Ectodermal cell (in vitro differentiated cells): ENCODE measurements around the gene TOR1A.
"Not testable (repeated sequence)": the region's sequence is repeated elsewhere in the genome, so short reads cannot be mapped to it uniquely, and the experiment has no call there.

Experiments used
- H3K27ac ChIP-seq: 2 replicates; pipeline ENCODE4 v1.7.0; 2013; ENCODE audit warnings: mild to moderate bottlenecking, low read depth, low read length; ENCODE audit not compliant: insufficient read depth, poor library complexity, severe bottlenecking
- H3K27me3 ChIP-seq: 2 replicates; pipeline ENCODE4 v1.7.0; 2013; ENCODE audit warnings: mild to moderate bottlenecking, low read length; ENCODE audit not compliant: insufficient read depth, control insufficient read depth, poor library complexity, severe bottlenecking
- H3K36me3 ChIP-seq: one replicate; pipeline ENCODE4 v1.7.0; 2013; ENCODE audit warnings: low read length; ENCODE audit not compliant: control insufficient read depth, insufficient read depth
- H3K4me1 ChIP-seq: one replicate; pipeline ENCODE4 v1.7.0; 2013; ENCODE audit warnings: low read length; ENCODE audit not compliant: control insufficient read depth, insufficient read depth
- H3K4me3 ChIP-seq: 2 replicates; pipeline ENCODE4 v1.7.0; 2013; ENCODE audit warnings: low read depth, low read length, control low read depth; ENCODE audit not compliant: insufficient read depth
- H3K9me3 ChIP-seq: 2 replicates; pipeline ENCODE4 v1.7.0; 2013; ENCODE audit warnings: mild to moderate bottlenecking, low read length, moderate library complexity; ENCODE audit not compliant: control insufficient read depth
- WGBS, 2 experiments: methylation state at CpG; one replicate each; pipeline ENCODE4 v1.1.7; 2013; ENCODE audit warnings: missing lambda C conversion rate in 2 of 2; 5-methylcytosine and 5-hydroxymethylcytosine counted together

Gene TOR1A

DNA sequence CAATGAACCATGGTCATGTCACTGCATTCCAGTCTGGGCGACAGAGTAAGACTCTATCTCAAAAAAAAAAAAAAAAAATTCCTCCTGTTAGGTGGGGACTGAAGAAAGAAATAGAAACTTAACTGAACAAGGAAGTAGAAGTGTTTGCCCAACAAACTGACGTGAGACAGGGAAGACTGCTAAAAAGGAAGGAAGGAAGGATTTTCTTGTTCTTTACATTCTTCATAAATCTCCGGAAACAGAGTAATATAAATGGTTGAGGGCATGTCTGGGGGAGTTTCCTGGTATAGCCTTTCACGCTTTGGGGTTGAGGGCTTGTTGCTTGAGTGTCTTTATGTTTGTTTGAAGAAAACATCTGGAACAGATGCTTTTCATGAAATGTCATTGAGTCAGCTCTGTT is 17.9 kb downstream of the TOR1A start:
- no peaks in the 10 kb centered on the region for H3K27me3 ChIP-seq
- 81 to 83% methylated on average over 3 to 4 of the region's 4 CpGs for WGBS, 2 experiments
- peaks cover 3% of the 10 kb centered on the region for H3K36me3 ChIP-seq
- no peak overlapping the region for H3K4me3 ChIP-seq
- H3K4me1 ChIP-seq: peaks cover 7% of the 10 kb centered on the region
- H3K9me3 ChIP-seq: no peaks in the 10 kb centered on the region
- H3K27ac ChIP-seq: no peak overlapping the region

DNA sequence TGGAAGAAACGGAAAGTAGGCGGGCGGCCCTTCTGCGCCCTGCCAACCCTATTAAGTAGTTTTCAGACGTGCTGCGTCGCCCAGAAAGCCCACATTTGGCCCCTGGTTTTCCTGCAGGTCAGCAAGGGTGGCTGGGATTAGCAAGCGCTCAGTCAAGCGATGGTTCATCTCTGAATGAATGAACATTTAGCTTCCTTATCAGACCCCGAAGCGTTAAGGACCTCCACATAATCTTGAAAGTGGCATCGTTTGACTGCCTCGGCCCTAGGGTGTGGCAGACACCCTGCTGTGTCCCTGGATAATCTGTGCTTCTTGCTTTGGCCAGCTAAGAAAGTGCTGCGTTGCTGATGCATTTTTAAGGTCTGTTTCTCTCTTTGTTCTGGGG is 20.3 kb downstream of the TOR1A start:
- 3 to 4% methylated on average over 14 of the region's 14 CpGs for WGBS, 2 experiments
- Histone ChIP-seq H3K36me3 (no peaks in the 10 kb centered on the region), H3K4me3 (peak overlapping the region; percentile 58), H3K27me3 (no peaks in the 10 kb centered on the region), H3K9me3 (no peaks in the 10 kb centered on the region), H3K27ac (no peak overlapping the region), H3K4me1 (peaks cover 7% of the 10 kb centered on the region)

DNA sequence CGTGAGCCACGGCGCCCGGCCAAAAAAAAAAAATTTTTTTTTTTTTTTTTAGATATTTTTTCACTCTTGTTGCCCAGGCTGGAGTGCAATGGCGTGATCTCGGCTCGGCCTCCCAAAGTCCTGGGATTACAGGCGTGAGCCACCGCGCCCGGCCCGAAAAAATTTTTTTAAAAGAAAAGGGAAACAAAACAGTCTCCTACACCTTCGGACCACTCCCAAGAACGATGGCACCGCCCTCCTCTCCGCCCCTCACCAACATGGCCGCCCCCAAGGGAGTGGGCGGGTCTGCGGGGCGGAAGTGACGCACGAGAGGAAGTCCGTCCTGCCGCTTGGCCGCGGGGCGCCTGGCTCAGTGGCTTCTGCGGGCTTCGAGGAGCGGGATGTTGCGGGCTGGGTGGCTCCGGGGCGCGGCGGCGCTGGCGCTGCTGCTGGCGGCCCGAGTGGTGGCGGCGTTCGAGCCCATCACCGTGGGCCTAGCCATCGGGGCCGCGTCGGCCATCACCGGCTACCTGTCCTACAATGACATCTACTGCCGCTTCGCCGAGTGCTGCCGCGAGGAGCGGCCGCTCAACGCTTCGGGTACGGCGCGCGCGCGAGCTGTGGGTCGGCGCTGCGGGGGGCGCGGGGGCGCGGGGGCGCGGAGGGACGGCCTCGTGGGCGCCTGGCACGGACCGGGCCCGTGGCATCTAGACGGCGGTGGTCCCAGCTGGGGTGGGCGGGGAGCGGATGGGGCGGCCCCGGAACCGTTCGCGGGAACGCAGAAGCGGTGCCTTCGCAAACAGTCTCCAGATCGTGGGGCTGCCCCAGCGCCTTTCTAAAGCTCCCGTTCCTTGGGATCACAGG is 20.9 kb downstream of the TOR1A start, which contains the start of gene TOR1B:
TOR1B (plus strand) TSS at position 352 of the 843 bp plus-strand sequence; CDS start at position 381, 29 bp downstream.
- Histone ChIP-seq H3K27ac (no peak within 1 kb of the TSS), H3K27me3 (no peaks in the 10 kb centered on the region), H3K4me3 (peak within 1 kb of the TSS; percentile 58), H3K36me3 (no peaks in the 10 kb centered on the region), H3K4me1 (peaks cover 7% of the 10 kb centered on the region), H3K9me3 (no peaks in the 10 kb centered on the region)
- 4% methylated on average over 93 of the region's 93 CpGs for WGBS, 2 experiments

DNA sequence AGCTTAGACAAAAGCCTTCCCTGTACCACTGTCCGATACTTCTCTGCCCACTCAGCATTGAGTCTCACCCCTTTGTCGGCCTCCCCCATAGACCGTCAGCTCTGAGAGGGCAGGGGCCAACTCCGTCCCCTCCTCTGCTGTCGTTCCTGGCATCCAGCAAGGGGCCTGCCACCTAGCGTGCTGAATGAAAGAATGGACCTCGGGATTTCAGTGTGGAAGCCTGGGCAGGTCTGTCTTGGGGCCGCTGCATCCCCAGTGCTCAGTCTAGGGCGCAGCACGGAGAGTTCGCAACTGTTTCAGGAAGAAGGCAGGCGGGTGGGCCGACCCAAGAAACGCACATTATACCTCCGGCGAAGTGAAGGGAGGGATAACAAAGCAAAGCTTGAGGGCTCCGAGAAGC is 22.4 kb downstream of the TOR1A start:
- Histone ChIP-seq H3K27ac (no peak overlapping the region), H3K27me3 (no peaks in the 10 kb centered on the region), H3K4me1 (peaks cover 7% of the 10 kb centered on the region), H3K36me3 (no peaks in the 10 kb centered on the region), H3K9me3 (no peaks in the 10 kb centered on the region), H3K4me3 (no peak overlapping the region)
- WGBS, 2 experiments: 84% methylated on average over 17 of the region's 17 CpGs

DNA sequence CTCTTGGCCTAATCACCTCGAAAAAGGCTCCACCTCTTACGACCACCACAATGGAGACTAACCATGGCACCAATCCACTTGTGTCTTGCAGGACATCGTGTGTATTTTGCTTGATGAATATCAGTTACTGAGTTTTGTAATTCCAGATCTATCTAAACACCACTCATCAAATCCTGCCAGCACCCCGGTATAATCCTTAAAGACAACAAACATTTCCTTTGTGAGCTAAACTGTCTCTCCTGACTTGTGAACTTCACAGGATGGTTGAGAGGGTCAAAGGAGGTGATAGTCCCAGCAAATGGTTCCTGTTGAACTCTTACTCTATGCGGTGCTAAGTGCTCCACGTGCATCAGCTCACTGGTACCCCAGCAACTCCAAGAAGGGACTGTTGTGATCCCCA is 25.0 kb downstream of the TOR1A start:
- Histone ChIP-seq H3K36me3 (no peaks in the 10 kb centered on the region), H3K27ac (no peak overlapping the region), H3K27me3 (no peaks in the 10 kb centered on the region), H3K4me3 (no peak overlapping the region), H3K9me3 (no peaks in the 10 kb centered on the region), H3K4me1 (peaks cover 2% of the 10 kb centered on the region)
- WGBS, 2 experiments: 81 to 84% methylated on average over 6 of the region's 6 CpGs

DNA sequence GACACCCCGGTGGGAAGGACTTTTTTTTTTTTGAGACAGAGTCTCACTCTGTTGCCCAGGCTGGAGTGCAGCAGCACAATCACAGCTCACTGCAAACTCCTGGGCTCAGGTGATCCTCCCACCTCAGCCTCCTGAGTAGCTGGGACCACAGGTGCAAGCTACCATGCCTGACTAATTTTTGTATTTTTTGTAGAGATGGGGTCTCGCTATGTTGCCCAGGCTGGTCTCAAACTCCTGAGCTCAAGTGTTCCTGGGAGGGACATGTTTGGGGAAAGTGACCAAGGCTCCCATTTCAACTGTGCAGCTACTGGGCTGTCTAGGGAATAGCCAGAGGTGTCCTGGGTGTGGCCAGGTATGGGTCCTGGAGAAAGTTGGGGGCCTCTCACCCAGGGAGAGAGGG is 27.9 kb downstream of the TOR1A start:
- WGBS, 2 experiments: 78 to 89% methylated on average over 2 of the region's 2 CpGs
- not testable (repeated sequence) for H3K27ac ChIP-seq, H3K9me3 ChIP-seq, H3K36me3 ChIP-seq, H3K4me1 ChIP-seq, H3K4me3 ChIP-seq, H3K27me3 ChIP-seq

DNA sequence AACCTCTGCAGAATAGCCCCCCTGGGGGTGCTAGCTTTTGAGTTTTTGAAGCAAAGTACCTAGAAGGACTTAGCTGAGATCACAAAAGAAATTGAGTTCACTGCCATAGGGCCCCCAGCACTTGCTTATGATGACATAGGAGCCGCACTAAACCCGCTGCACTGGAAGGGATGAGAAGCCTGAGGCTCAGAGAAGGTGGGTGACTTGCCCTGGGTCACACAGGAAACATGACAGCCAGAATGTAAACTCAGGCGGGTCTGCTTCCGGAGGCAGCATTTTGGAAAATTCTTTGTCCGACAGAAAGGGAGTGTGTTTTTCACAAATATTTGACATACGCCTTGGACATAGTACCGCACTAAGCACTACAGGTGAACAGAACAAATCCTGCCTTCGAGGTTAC is 29.4 kb downstream of the TOR1A start:
- H3K27me3 ChIP-seq: no peaks in the 10 kb centered on the region
- no peaks in the 10 kb centered on the region for H3K4me1 ChIP-seq
- 91 to 92% methylated on average over 8 of the region's 8 CpGs for WGBS, 2 experiments

DNA sequence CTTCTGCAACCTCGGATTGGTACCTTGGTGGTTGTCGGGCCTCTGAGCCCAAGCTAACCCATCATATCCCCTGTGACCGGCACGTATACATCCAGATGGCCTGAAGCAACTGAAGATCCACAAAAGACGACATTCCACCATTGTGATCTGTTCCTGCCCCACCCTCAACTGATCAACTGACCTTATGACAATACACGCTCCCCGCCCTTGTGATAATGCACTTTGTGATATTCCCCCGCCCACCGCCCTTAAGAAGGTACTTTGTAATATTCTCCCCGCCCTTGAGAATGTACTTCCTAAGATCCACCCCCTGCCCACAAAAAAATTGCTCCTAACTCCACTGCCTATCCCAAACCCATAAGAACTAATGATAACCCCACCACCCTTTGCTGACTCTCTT is 37.5 kb downstream of the TOR1A start:
- Histone ChIP-seq H3K4me3 (no peak overlapping the region), H3K4me1 (no peaks in the 10 kb centered on the region), H3K27me3 (peaks cover 7% of the 10 kb centered on the region), H3K9me3 (no peaks in the 10 kb centered on the region), H3K36me3 (no peaks in the 10 kb centered on the region), H3K27ac (no peak overlapping the region)
- WGBS, 2 experiments: 87 to 89% methylated on average over 10 of the region's 10 CpGs

More for the DNA sequence above, 29.4 kb downstream of the TOR1A start:
- Histone ChIP-seq H3K4me3 (no peak overlapping the region), H3K27ac (no peak overlapping the region), H3K36me3 (no peaks in the 10 kb centered on the region), H3K9me3 (no peaks in the 10 kb centered on the region)

DNA sequence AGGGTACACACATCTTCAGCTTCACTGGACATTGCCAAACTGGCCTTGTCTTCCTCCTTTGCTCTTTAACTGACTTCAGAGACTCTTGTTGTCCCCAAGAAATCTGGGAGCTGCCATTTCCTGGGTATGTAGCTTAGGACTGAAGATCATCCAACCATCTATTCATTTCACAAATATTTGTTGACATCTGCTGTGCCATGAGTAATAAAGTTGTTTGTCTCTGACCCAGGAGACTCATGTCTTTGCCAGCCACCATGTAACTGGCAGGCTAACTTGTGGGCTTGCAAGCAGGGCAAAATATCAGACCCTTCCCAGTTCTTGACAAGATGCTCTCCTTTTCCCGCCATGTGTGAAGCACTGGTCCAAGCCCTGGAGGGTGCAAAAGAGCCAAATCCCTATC is 38.1 kb downstream of the TOR1A start:
- H3K4me3 ChIP-seq: no peak overlapping the region
- WGBS, 2 experiments: 63 to 100% methylated on average over 1 of the region's 1 CpG
- H3K4me1 ChIP-seq: no peaks in the 10 kb centered on the region
- H3K27me3 ChIP-seq: peaks cover 7% of the 10 kb centered on the region
- H3K9me3 ChIP-seq: no peaks in the 10 kb centered on the region
- H3K27ac ChIP-seq: no peak overlapping the region
- H3K36me3 ChIP-seq: no peaks in the 10 kb centered on the region

DNA sequence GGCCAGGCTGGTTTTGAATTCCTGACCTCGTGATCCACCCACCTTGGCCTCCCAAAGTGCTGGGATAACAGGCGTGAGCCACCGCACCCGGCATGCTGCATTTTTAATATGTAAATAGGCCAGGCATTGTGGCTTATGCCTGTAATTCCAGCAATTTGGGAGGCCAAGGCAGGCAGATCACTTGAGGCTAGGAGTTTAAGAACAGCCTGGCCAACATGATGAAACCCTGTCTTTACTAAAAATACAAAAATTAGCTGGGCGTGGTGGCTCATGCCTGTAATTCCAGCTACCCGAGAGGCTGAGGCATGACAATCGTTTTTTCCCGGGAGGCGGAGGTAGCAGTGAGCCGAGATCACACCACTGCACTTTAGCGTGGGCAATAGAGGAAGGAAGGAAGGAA is 39.0 kb downstream of the TOR1A start:
- H3K4me1 ChIP-seq, H3K27ac ChIP-seq, H3K4me3 ChIP-seq, H3K36me3 ChIP-seq, H3K27me3 ChIP-seq, H3K9me3 ChIP-seq: not testable (repeated sequence)
- WGBS, 2 experiments: 82% methylated on average over 11 of the region's 11 CpGs
